Measurements from ENCODE around the gene UVRAG.

Gene UVRAG

DNA sequence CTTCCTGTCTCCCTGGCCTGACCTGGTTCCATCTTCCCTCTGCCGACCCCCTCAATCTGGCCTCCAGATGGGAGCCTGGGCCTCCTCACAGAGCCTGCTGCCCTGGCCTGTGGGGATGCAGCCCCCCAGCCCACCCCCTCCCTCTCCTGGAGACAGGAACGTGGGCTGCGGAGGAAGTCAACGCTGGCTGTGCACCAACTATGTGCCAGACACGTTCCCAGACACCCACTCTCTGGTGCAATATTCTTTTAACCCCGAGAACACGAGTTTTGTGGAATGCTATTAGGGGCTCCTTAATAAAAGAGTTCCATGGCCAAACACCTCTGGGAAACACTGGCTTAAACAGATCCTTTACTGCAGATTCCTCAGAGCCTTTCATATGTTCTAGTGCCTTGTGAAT is 375.4 kb downstream of the UVRAG start:
- TF ChIP-seq EP300 (IDR thresholded peaks at IDR 0.05; ENCODE audit: borderline replicate concordance) (no peak), ZBTB7A (IDR thresholded peaks at IDR 0.05; ENCODE audit: low read depth) (no peak), FOXM1 (IDR thresholded peaks at IDR 0.05; ENCODE audit: borderline replicate concordance, low read depth) (no peak), USF1 (IDR thresholded peaks at IDR 0.05) (no peak), TAF1 (IDR thresholded peaks at IDR 0.05; ENCODE audit: low read depth) (no peak), YY1 (IDR thresholded peaks at IDR 0.05; ENCODE audit: low read depth) (no peak), CEBPB (IDR thresholded peaks at IDR 0.05) (no peak), RAD21 (IDR thresholded peaks at IDR 0.05; ENCODE audit: low read depth) (no peak), TEAD4 (IDR thresholded peaks at IDR 0.05) (no peak), CREB1 (IDR thresholded peaks at IDR 0.05; ENCODE audit: low read depth) (no peak), MAX (IDR thresholded peaks at IDR 0.05) (no peak), NFIC (IDR thresholded peaks at IDR 0.05) (no peak), EGR1 (IDR thresholded peaks at IDR 0.05) (no peak), TCF12 (IDR thresholded peaks at IDR 0.05; ENCODE audit: low read depth) (no peak)
- TF ChIP-seq, protein P1, sequence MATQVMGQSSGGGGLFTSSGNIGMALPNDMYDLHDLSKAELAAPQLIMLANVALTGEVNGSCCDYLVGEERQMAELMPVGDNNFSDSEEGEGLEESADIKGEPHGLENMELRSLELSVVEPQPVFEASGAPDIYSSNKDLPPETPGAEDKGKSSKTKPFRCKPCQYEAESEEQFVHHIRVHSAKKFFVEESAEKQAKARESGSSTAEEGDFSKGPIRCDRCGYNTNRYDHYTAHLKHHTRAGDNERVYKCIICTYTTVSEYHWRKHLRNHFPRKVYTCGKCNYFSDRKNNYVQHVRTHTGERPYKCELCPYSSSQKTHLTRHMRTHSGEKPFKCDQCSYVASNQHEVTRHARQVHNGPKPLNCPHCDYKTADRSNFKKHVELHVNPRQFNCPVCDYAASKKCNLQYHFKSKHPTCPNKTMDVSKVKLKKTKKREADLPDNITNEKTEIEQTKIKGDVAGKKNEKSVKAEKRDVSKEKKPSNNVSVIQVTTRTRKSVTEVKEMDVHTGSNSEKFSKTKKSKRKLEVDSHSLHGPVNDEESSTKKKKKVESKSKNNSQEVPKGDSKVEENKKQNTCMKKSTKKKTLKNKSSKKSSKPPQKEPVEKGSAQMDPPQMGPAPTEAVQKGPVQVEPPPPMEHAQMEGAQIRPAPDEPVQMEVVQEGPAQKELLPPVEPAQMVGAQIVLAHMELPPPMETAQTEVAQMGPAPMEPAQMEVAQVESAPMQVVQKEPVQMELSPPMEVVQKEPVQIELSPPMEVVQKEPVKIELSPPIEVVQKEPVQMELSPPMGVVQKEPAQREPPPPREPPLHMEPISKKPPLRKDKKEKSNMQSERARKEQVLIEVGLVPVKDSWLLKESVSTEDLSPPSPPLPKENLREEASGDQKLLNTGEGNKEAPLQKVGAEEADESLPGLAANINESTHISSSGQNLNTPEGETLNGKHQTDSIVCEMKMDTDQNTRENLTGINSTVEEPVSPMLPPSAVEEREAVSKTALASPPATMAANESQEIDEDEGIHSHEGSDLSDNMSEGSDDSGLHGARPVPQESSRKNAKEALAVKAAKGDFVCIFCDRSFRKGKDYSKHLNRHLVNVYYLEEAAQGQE (IDR thresholded peaks at IDR 0.05; ENCODE audit: low read depth) = no peak

Data from Ishikawa (cell line).